ENCODE results near the gene TTN.

Gene TTN

GRCh38 chr2:178480227-178481181, 326.7 kb downstream of the TTN start, which contains the start of gene PLEKHA3:
Gene PLEKHA3, plus strand, starts transcription at chr2:178480457. Its CDS starts 413 bp downstream, at chr2:178480870.
- DNase-seq, result peak; percentile 69 to 90

DNA sequence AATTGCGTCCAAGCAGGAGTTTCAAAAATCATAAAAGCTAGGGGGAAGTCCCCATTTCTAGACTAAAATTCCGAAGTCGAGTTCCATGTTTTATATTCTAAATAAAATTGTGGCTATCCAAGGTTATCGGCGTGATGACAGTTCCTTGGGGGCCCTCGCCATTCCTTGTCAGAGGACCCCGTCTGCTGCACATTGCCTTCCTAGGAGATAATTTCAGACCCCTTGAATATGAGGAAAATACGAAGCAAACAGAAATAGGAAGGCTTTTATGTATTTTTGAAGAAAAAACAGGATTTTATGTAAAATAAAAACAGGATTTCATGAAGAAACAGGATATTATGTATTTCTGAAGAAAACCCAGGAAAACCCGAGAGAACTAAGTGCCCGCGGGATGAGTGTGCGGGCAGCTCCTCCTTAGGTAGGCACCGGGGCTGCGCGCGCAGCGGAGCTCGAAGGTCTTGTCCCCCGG, 327.4 kb downstream of the TTN start:
- DNase-seq, result no peak

DNA sequence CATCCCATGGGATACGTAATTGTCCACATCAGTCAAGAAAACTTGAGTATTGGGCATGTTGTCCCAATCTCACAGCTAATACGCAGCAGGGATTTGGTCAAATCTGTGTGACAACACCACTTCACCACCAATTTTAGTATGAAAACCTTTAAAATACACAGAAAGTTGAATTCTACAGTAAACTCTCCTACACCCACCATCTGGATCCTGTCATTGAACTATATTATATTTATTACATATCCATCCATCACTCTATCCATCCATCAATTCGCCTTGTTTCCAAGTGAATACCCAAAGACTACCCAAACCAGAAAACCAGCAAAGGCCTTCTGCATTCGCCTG, 328.0 kb downstream of the TTN start:
- no peak for DNase-seq

GRCh38 chr2:178478439-178479274, 328.6 kb downstream of the TTN start, which contains the start of gene FKBP7:
Gene FKBP7, minus strand, starts transcription at chr2:178478600. Its CDS starts 101 bp downstream, at chr2:178478499.
- peak; percentile 51 to 72 for DNase-seq

DNA sequence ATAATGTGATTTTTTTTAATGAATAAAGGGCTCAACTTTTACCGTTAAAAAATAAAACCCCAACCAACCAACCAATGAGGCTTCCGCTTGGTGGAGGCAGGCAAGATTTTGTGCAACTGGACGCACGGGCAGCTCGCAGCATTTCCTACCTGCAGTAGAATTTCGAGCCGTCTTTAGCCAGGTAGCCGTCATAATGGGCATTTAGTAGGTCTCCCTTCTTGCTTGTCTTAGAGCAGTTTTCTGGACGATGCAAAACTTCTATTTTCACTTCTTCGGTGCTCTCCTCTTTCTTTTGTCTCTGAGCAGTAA, 329.1 kb downstream of the TTN start:
- no peak for DNase-seq

DNA sequence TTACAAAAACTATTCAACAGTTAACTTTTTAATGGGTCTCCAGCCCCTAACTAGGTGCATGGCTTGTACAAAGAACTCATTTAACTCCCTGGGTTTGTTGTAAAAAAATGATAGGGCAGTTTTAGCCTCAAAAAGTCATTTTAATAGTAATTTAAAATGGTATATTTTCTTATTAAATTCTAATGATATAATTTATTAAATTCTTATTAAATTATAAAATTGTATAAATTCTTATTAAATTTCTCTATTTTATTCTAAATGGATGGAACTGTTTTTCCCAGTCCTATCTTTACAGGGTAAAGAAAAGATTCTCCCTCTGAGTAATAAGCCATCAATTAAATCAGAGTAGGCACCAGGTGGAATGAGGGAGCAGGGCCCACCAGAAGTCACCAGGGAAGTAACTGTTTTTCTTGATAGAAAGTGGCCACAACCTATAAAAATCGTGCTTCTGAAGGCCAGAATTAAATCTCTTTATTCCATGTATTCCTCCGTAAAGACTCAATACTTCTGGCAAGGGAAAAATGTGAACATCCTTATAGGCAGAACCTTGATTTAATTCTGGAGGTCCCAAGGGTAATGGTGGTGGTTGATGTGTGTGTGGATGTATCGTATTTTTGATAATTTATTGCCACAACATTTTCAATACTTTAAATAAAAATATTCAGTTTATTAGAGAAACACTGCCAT, 329.6 kb downstream of the TTN start:
- no peak for DNase-seq

- DNase-seq, result no peak
Observed at GRCh38 chr2:178476477-178476876, 330.7 kb downstream of the TTN start.

Measured in bone marrow (tissue), 2 donors.